ENCODE data around the gene TECTB.

The TECTB gene

GRCh38 chr10:112275512-112276245 is 7.5 kb upstream of the TECTB start:
- DNase-seq = no peak

DNA sequence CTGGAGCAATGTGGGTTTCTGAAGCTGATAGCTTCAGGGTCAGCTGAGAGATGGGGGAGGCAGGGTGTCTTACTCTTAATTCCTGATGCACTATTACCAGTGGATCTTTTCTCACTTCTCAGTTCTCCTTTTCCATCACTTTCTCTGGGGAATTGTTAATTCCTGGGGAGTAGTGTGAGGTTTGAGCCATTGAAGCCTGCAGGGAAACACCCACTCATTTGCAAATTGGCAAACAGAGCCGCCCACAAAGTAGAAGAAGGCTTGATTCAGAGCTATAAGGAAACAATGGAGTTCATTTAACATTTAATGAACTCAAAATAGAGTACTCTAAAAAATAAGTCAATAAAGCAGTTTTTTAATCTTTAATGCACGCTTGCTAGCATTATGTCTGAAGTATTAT is 4.3 kb upstream of the TECTB start:
- no peak for DNase-seq

- DNase-seq = no peak
These were observed 3.8 kb upstream of the TECTB start for GRCh38 chr10:112279433-112279832.

DNA sequence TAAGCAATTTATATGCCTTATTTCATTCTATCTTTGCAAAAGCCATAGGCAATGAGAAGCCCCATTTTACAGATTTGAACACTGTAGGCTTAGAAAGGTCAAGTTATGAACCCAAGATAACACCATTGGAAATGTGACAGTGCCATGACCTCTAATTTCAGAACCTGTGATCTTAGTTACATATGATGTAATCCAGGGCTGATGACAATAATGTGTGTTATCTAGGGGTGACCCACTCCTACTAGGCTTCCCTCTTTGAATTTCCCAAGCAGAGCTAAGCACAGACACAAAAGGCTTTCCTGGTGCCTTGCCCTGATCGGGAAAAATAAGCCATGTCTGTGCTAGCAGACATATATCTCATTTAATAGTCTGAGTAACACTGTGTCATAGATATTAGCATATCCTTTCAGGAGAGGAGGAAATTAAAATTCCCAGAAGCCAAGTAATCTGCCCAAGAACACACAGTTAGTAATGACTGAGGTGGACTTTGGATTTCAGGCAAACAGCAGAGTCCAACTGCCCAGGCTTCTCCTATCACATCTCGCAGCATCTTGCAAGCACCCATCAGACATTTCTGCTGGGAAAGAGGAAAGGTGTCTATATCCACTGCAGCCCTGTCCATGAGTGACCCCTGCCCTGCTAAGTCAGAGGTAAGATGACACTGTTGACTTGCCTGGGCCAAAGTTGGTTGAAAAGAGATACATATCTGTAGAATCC is 2.8 kb upstream of the TECTB start:
- DNase-seq = no peak

GRCh38 chr10:112282086-112282485 is 1.1 kb upstream of the TECTB start:
- DNase-seq = no peak

DNA sequence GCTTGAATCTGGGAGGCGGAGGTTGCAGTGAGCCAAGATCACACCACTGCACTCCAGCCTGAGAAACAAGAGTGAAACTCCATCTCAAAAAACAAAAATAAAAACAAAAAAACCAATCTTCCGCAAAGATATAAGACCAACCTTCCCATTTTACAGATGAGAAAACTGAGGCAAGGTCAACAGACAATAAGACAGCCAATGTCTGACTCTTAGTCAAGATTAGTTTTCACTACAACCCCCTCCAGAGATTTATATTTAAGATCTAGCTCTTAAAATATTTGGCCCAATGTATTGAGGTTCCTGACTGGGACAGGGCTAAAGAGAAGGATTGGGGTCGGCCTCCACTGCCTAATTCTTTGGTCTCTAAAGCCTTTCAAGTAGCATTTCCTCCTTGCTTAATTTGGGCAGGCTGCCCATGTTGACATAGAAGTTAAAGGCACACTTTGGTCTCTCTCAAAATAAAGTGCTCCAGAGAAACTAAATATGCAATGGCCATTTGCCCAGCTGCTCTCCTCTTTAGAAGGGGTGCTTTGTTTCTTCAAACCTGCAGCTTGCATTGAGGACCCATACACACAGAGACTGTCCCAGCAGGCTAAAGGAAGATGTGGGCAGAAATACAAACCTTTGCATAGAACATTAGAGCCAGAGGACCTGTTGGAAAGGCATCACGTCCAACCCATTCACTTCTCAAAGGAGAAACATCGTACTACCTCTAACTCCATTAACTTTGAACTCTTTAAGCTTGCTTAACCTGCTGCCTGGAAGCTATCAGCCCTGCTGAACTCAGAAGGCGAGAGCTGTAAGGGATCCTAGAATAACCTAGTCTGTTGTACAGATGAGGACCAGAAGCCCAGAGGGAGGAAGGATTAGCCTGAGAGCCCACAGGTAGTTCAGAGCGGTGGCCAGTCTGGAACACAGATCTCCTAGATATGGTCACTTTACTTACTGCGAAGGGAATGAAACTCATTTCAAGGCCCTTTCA is 3.9 kb downstream of the TECTB start:
- no peak for DNase-seq

DNA sequence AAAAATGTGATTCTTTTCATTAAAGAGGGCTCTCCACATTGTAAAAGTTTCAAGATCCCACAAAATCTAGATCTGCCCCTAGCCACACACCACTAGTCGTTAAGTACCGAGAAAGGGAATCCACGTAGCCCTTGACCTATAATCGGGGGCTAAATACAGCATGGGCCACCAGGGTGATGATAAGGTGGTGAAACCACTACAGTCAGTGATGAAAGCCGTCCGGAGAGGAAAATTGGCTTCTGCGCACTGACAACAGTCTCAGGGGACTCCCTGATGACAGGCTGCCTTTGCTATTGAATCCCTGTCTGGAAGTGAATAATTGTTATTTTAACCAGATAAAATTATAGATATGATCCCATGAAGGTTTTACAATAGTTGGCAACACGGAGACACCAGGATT is 4.6 kb downstream of the TECTB start:
- DNase-seq = no peak

- DNase-seq = no peak
These were observed 5.3 kb downstream of the TECTB start for GRCh38 chr10:112288486-112288885.

DNA sequence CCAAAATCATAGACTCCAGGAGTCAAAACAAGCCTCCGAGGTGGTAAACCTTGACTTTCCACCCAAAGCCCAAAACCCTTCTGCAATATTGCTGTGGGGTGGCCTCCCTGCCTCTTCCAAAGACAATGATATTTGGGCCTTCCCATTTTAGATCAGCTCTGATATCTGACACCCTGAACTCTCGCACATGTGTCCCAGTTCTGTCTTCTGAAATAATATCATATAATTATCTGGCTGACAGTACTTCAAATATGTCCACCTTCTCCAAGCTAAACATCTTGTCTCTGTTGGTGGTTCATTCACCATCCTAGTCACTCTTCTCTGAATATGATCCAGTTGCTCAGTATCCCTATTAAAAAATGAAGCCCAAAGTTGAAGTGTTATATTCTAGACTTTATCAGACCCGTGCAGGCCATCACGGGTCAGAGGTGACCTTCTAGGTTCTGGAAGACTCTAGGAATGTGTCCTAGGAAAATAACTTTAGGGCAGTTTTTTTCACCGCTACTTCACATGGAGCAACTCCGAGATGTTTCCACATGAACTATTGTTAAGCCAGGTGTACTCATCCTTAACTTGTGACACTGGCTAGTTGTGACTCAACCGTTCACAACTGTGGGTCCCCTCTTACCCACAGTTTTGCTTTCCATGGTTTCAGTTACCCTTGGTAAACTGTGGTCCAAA is 6.3 kb downstream of the TECTB start:
- DNase-seq = no peak

DNA sequence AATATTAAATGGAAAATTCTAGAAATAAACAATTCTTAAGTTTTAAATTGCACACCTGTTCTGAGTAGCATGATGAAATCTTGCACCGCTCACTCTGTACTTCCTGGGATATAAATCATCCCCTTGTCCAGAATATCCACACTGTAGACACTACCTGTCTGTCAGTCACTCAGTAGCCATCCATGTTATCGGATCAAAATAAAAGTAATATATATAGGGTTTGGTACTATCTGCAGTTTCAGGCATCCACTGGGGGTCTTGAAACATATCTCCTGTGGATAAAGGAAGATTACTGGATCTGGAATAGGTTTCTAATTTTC is 6.8 kb downstream of the TECTB start:
- no peak for DNase-seq

GRCh38 chr10:112294169-112294568 is 11.0 kb downstream of the TECTB start:
- DNase-seq = no peak

- DNase-seq = no peak
These were observed 12.9 kb downstream of the TECTB start for GRCh38 chr10:112295853-112296830.

DNA sequence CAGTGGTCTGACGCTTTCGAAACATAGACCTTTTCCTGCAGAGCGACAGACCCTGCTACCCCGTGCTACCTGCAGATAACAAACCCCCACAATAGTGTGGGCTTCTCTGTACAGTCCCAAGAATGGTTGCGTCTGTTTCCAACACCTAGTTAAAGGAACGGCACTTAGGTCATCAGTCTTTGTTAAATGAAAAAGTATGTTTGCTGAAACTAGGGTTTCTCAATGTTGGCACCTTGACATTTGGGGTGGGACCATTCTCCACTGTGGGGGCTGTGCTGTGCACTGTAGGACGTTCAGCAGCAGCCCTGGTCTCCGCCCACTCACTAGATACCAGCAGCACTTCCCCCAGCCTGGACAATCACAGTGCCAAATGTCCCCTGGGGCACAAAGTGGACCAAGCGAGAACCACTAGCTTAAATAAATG is 13.7 kb downstream of the TECTB start:
- DNase-seq = no peak

GRCh38 chr10:112298581-112298980 is 15.4 kb downstream of the TECTB start:
- DNase-seq = no peak

DNA sequence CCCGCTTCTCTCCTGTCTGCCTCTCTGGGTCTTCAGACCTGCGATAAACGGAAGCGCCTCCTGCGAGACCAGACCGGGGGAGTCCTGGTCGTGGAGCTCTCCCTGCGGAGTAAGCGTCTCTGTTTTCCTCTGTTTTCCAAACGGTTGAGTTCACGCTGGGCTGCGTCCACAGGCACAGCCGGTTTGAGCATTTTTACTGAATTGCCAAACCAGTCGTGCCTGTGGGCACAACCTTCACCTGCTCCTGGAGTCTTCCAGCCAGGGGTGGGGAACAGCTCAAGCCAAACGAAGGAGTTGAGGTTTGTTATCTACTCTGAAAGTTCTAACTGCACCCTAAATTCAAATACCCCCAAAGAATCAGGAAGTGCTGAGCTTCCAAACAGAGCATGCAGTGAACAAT is 16.3 kb downstream of the TECTB start:
- no peak for DNase-seq

GRCh38 chr10:112302335-112302734 is 19.1 kb downstream of the TECTB start:
- DNase-seq = no peak

- no peak for DNase-seq
These were observed 20.3 kb downstream of the TECTB start for GRCh38 chr10:112303528-112303927.

- no peak for DNase-seq
These were observed 21.2 kb downstream of the TECTB start for GRCh38 chr10:112304267-112304859.

DNA sequence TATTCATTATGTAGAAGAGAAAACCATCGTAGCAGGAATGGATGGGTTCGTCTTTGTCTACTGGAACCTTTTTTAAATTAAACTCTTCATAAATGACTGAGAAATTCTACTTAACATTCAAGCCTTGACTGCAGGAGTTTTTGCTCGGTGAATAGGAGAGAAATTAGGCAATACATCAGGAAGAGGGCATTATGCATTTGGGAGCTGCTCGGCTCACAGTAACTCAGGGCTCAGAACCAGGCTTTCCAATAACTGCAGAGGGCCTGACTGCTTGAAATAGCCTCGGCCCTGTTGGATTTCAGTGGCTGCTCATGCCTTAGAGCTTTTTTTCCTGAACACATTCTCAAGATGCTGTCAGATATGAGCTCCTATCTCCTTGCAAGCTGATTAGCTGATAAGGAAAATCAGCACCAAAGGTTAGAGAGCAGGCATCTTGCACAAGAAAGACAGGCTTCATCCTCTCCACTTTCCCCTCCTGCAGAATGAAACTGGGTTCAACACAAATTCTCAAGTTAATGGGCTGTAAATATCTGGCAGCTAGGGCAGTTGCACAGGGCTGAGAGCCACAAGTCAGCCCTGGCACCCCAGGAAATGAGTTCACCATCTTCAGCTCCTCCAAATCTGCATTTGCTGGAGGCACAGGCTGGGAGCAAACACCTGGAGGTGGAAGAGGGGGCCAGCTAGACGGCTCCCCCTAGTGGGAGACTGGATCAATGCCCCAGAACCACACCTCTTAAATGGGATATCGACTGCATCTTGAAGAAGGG is 24.3 kb downstream of the TECTB start:
- DNase-seq = no peak

DNA sequence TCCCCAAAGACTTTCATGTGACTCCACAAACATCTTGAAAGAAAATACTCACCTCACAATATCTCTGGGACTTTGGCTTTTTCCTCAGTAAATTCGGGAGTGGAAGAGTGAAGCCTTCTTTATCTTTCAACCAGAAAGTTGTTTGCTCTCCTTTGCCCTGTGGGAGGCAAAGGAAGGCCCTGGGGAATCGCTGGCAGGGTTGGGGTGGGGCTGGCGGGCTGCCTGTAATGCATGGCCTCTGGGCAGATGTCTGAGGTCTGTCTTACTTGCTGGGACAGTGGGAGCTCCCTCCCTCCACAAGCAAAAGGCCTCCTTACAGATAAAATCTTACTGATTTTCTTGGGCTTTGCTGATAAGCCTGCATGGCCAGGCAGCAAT is 24.9 kb downstream of the TECTB start:
- no peak for DNase-seq

DNA sequence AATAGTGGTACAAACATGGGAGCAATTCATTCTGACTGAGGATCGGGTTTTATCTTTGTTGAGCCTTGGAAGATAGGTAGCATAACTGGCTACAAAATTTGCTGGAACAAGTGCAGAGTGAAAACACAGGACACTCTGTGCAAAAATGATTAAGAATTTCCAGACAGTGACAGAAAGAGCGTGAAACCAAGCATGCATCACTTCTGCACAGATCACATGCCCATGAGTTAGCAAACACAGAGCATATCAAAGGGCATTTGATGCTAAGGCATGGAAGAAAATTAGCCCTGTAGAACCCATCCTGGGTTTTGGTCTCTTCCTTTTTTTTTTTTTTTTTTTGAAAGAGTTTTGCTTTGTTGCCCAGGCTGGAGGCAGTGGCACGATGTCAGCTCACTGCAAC is 28.3 kb downstream of the TECTB start:
- DNase-seq = no peak

All from activated T-cell treated with anti-CD3 and anti-CD28 coated beads, Interleukin-2, amount 50 U/mL, for 1 hour (primary cell).